GM12892 (cell line): ENCODE data around the gene ZNF530.

Experiments
- POLR2A ChIP-seq: IDR thresholded peaks from 2 replicates; pipeline ENCODE4 v1.6.1; 2011; ENCODE audit warnings: low read depth, low read length, control low read depth
- POLR2AphosphoS5 ChIP-seq: IDR thresholded peaks from 2 replicates; pipeline ENCODE4 v1.6.1; 2011; ENCODE audit warnings: low read depth, low read length, control low read depth
- TAF1 ChIP-seq: IDR thresholded peaks from 2 replicates; pipeline ENCODE4 v1.6.1; 2011; ENCODE audit warnings: low read depth, mild to moderate bottlenecking, control low read depth, low read length, borderline replicate concordance

DNA sequence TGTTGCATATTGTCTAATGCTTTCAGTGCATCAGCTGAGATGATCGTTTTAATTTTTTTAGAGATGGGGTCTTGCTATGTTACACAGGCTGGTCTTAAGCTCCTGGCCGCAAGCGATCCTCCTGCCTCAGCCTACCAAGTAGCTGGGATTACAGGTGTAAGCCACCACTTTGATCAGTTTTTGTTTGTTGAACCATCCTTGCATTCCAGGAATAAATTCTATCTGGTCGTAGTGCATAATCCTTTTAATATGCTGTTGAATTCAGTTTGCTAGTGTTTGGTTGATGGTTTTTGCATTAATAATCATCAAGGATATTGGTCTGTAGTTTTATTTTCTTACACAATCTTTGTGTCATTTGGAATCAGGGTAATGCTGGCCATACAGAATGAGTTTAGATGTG, 37.7 kb downstream of the ZNF530 start:
- no peak for TF ChIP-seq POLR2AphosphoS5
- no peak for TF ChIP-seq POLR2A
- no peak for TF ChIP-seq TAF1
